Endothelial cell of umbilical vein (primary cell): ENCODE measurements around the gene PTGES2. TPM values are rescaled to one million over a fixed set of nuclear protein-coding genes. Genes with fewer than 3 reads are reported as not detected.
A peak's percentile ranks its signal among the peaks of the same experiment; 100 is the strongest.

Experiments used
- BruUV-seq: library from RNA; stranded (reverse); fragments of 400-500 nt; replicated peaks from 2 replicates; lab custom pipeline; 2021; lab: Mats Ljungman, UMichigan
- CTCF ChIA-PET: fragments of 300-600, 350-600 bp; sonication (Branson Sonifier 250); formaldehyde crosslinking; loops from one replicate; lab custom pipeline; 2021; ENCODE audit warnings: antibody characterized with exemption, inconsistent platforms; lab: Charles Lee
- POLR2A ChIA-PET: fragments of 300-600, 350-600 bp; sonication (Branson Sonifier 250); formaldehyde crosslinking; loops from one replicate; lab custom pipeline; 2021; ENCODE audit warnings: antibody characterized with exemption, inconsistent platforms; lab: Charles Lee
- DNase-seq: peaks from one replicate; pipeline ENCODE4 v3.0.0-alpha.2; 2011; ENCODE audit warnings: low read depth, low spot score
- FAIRE-seq: peaks from 2 replicates; lab custom pipeline; 2011; peaks lifted over from hg19 to GRCh38; lab: Jason Lieb, UNC
- H2AFZ ChIP-seq: 2 replicates; pipeline ENCODE4 v1.6.0; 2012; ENCODE audit warnings: low read depth, low read length, control low read depth, inconsistent platforms
- H3K27ac ChIP-seq: 2 replicates; pipeline ENCODE4 v1.5.1; 2011; ENCODE audit warnings: low read depth, mild to moderate bottlenecking, control low read depth, low read length, moderate library complexity; ENCODE audit not compliant: insufficient read depth
- H3K27me3 ChIP-seq, 2 experiments: 2 replicates each; pipeline versions ENCODE4 v1.6.0 to v1.6.1; 2011; ENCODE audit warnings: low read length in 2 of 2, mixed read lengths in 1 of 2; ENCODE audit not compliant: control insufficient read depth in 2 of 2, insufficient read depth in 2 of 2
- H3K36me3 ChIP-seq, 2 experiments: 2 replicates in 1 of 2; 3 replicates in 1 of 2; pipeline ENCODE4 v1.5.1; 2011; ENCODE audit warnings: low read length in 2 of 2, mild to moderate bottlenecking in 1 of 2, moderate library complexity in 1 of 2; ENCODE audit not compliant: control insufficient read depth in 2 of 2, insufficient read depth in 2 of 2; ENCODE audit errors: extremely low read depth in 1 of 2
- H3K4me1 ChIP-seq: 3 replicates; pipeline ENCODE4 v1.5.1; 2011; ENCODE audit warnings: mild to moderate bottlenecking, low read length; ENCODE audit not compliant: control insufficient read depth, insufficient read depth; ENCODE audit errors: extremely low read depth
- H3K4me2 ChIP-seq: 2 replicates; pipeline ENCODE4 v1.6.1; 2011; ENCODE audit warnings: low read length, control low read depth, mixed read lengths; ENCODE audit not compliant: insufficient read depth
- H3K4me3 ChIP-seq, 3 experiments: fragments of 200-600 bp in 1 of 3; sonication (generic), shearing (Covaris generic) in 1 of 3; replicated peaks in 1 of 3; 2 replicates each; pipeline ENCODE4 v1.5.1; 2011 to 2016; ENCODE audit warnings: control low read depth in 3 of 3, low read length in 3 of 3, mild to moderate bottlenecking in 2 of 3, inconsistent platforms in 1 of 3, low read depth in 1 of 3, moderate library complexity in 1 of 3; ENCODE audit not compliant: insufficient read depth in 1 of 3
- H3K79me2 ChIP-seq: 2 replicates; pipeline ENCODE4 v1.6.0; 2012; ENCODE audit warnings: low read length, inconsistent platforms; ENCODE audit not compliant: control insufficient read depth, insufficient read depth
- H3K9ac ChIP-seq: replicated peaks from 2 replicates; pipeline ENCODE3; 2011; ENCODE audit warnings: low read length, control low read depth; ENCODE audit not compliant: insufficient read depth; ENCODE audit errors: extremely low read depth
- H3K9me1 ChIP-seq: replicated peaks from 3 replicates; pipeline ENCODE4 v1.6.0; 2011; ENCODE audit warnings: mild to moderate bottlenecking, low read length; ENCODE audit not compliant: control insufficient read depth, insufficient read depth; ENCODE audit errors: extremely low read depth
- H3K9me3 ChIP-seq: replicated peaks from 2 replicates; pipeline ENCODE4 v1.5.1; 2012; ENCODE audit warnings: low read length, inconsistent platforms; ENCODE audit not compliant: control insufficient read depth, insufficient read depth
- H4K20me1 ChIP-seq: replicated peaks from 2 replicates; pipeline ENCODE3; 2011; ENCODE audit warnings: mild to moderate bottlenecking, low read length; ENCODE audit not compliant: control insufficient read depth, insufficient read depth; ENCODE audit errors: extremely low read depth
- CTCF ChIP-seq, 2 donors: IDR thresholded peaks; 1 replicate in 1 of 2; 2 replicates in 1 of 2; pipeline ENCODE4 v1.5.1; 2011; ENCODE audit warnings: low read length in 2 of 2, mild to moderate bottlenecking in 2 of 2, moderate library complexity in 2 of 2, control low read depth in 1 of 2, inconsistent platforms in 1 of 2, low read depth in 1 of 2; ENCODE audit not compliant: insufficient read depth in 1 of 2; ENCODE audit errors: extremely low read depth in 1 of 2
- EZH2 ChIP-seq: IDR thresholded peaks from 2 replicates; pipeline ENCODE4 v1.6.1; 2012; ENCODE audit warnings: borderline replicate concordance, low read depth, mild to moderate bottlenecking, moderate library complexity, low read length, inconsistent platforms; ENCODE audit not compliant: severe bottlenecking
- FOS ChIP-seq: IDR thresholded peaks from 2 replicates; pipeline ENCODE4 v1.6.1; 2011; ENCODE audit warnings: mild to moderate bottlenecking, low read length, moderate library complexity, borderline replicate concordance; ENCODE audit not compliant: insufficient read depth
- GATA2 ChIP-seq: IDR thresholded peaks from 2 replicates; pipeline ENCODE4 v1.7.0; 2011; ENCODE audit warnings: low read depth, mild to moderate bottlenecking, moderate library complexity, mixed read lengths, low read length; ENCODE audit not compliant: insufficient read length, insufficient read depth
- JUN ChIP-seq: IDR thresholded peaks from 2 replicates; pipeline ENCODE4 v1.6.1; 2011; ENCODE audit warnings: borderline replicate concordance, low read depth; ENCODE audit not compliant: insufficient read length, insufficient read depth
- MYC ChIP-seq: IDR thresholded peaks from one replicate; pipeline ENCODE4 v1.6.1; 2011; ENCODE audit warnings: mild to moderate bottlenecking, low read depth, low read length
- POLR2A ChIP-seq: IDR thresholded peaks from 2 replicates; pipeline ENCODE4 v1.6.1; 2012; ENCODE audit warnings: low read depth, mild to moderate bottlenecking, control low read depth, low read length
- POLR2AphosphoS5 ChIP-seq: IDR thresholded peaks from 2 replicates; pipeline ENCODE4 v1.6.1; 2012; ENCODE audit warnings: low read depth, mild to moderate bottlenecking, control low read depth, low read length, moderate library complexity; ENCODE audit not compliant: insufficient read depth
- dilution Hi-C: fragments of 300-500 bp; cut with MboI; formaldehyde crosslinking; loops from one replicate; pipeline ENCODE4 v1.15.0; 2019; ENCODE audit warnings: low sequenced_read_pairs; ENCODE audit not compliant: extremely low pct_ligation_motif_present
- intact Hi-C: fragments of 100-400 bp; cut with micrococcal nuclease; formaldehyde crosslinking; loops from one replicate; pipeline ENCODE4 v1.10.0; 2022
- polyA plus RNA-seq, 4 experiments: library from polyadenylated mRNA; depleted of rRNA in 3 of 4; stranded (reverse) in 3 of 4; unstranded in 1 of 4; fragments of >200 nt; gene quantifications; 2 replicates each; pipeline versions ENCODE4 v1.2.1 to v1.2.3, GENCODE V29; 2011 to 2012; ENCODE audit warnings: missing spikeins in 1 of 4
- total RNA-seq: library from RNA; stranded (reverse); gene quantifications from 2 replicates; pipeline ENCODE4 v1.2.3, GENCODE V29; 2021
- TF ChIP-seq, protein P1 (sequence below): IDR thresholded peaks from 2 replicates; pipeline ENCODE4 v1.6.1; 2011; ENCODE audit not compliant: insufficient read depth, insufficient read length

The PTGES2 gene
- total and polyA plus RNA-seq, 2 donors (not counting 3 experiments of a cell fraction or from before 2014, with no cell fraction given), result 64.2 to 69.9 TPM

GRCh38 chr9:128150594-128151308 lies 23.2 kb upstream of the PTGES2 start:
- POLR2A ChIA-PET, result no interaction called here
- TF ChIP-seq CTCF (IDR thresholded peaks at IDR 0.05; ENCODE audit: extremely low read depth in 1 of 2, insufficient read depth in 1 of 2, low read depth in 1 of 2, low read length in 2 of 2) (peak; percentile 22 to 38), GATA2 (no peak)

DNA sequence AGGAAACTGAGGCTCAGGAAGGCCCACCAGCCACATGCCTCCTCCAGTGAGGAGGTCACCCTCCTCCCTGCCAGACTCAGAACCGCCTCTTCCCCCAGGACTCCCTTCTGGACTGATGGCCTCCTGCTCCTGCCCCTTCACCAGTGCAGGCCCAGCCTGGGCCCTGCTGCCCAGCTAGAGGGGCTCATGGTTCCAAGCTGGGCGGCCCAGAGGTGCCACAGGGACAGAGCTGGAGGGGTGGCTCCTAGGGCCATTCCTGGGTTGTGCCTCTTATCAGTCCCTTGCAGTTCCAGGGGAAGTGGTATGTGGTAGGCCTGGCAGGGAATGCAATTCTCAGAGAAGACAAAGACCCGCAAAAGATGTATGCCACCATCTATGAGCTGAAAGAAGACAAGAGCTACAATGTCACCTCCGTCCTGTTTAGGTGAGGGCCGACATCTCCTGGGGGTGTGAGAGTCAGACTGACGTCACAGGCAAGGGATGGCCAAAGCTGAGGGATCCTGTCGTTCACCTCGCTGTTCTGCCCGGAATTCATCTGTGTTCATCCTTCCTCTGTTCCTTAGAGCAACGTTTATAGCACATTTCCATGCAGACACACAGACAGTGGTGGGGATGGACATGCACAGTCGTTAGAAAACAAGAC lies 22.5 kb upstream of the PTGES2 start:
- TF ChIP-seq CTCF (IDR thresholded peaks at IDR 0.05; ENCODE audit: extremely low read depth in 1 of 2, insufficient read depth in 1 of 2, low read depth in 1 of 2, low read length in 2 of 2) (no peak), GATA2 (no peak), POLR2AphosphoS5 (no peak), JUN (no peak), POLR2A (no peak), FOS (no peak), MYC (no peak), EZH2 (no peak)
- TF ChIP-seq, protein P1, sequence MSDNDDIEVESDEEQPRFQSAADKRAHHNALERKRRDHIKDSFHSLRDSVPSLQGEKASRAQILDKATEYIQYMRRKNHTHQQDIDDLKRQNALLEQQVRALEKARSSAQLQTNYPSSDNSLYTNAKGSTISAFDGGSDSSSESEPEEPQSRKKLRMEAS, result no peak
- CTCF ChIA-PET, result interaction anchor here (2.0 kb wide), 1 partner anchor 10 kb away, joined by 8 read pairs; the partner anchor contains the start of gene BBLN
- FAIRE-seq, result no peak

More at GRCh38 chr9:128150594-128151308, 23.2 kb upstream of the PTGES2 start:
- Histone ChIP-seq H3K27ac (no peak overlapping the region), H3K9me3 (no peaks in the 10 kb centered on the region), H4K20me1 (no peaks in the 10 kb centered on the region), H3K4me3 (no peak overlapping the region), H3K36me3 (no peaks in the 10 kb centered on the region), H3K4me1 (no peaks in the 10 kb centered on the region), H3K9ac (no peak overlapping the region), H3K9me1 (no peaks in the 10 kb centered on the region), H3K4me2 (no peak overlapping the region), H2AFZ (no peak overlapping the region), H3K79me2 (no peaks in the 10 kb centered on the region), H3K27me3 (no peaks in the 10 kb centered on the region)
- FAIRE-seq (peak; percentile 38), DNase-seq (no peak)
- CTCF ChIA-PET, result interaction anchor here (1.1 to 2.0 kb wide), 2 partner anchors 9 to 33 kb away, joined by 3 to 8 read pairs; partner anchors contain the start of gene BBLN
- dilution Hi-C loops (no loop called here), intact Hi-C loops (no loop called here)
- BruUV-seq, result no TSS peak

More for the DNA sequence above, 22.5 kb upstream of the PTGES2 start:
- no peak for DNase-seq
- Histone ChIP-seq H3K4me2 (no peak overlapping the region), H3K4me1 (no peaks in the 10 kb centered on the region), H3K9me1 (no peaks in the 10 kb centered on the region), H3K4me3 (no peak overlapping the region), H2AFZ (no peak overlapping the region), H3K27ac (no peak overlapping the region), H4K20me1 (no peaks in the 10 kb centered on the region), H3K9ac (no peak overlapping the region), H3K27me3 (no peaks in the 10 kb centered on the region), H3K79me2 (no peaks in the 10 kb centered on the region), H3K9me3 (no peaks in the 10 kb centered on the region), H3K36me3 (no peaks in the 10 kb centered on the region)
- BruUV-seq, result no TSS peak
- dilution Hi-C loops, result no loop called here
- POLR2A ChIA-PET, result no interaction called here
- intact Hi-C loops, result no loop called here
